NCI-H446 (cell line): ENCODE results near the gene RNF214.
"Not testable (repeated sequence)": the region's sequence is repeated elsewhere in the genome, so short reads cannot be mapped to it uniquely, and the experiment has no call there.

Source experiments
- DNase-seq, 2 experiments: peaks; one replicate each; lab custom pipeline; 2025; lab: John Stamatoyannopoulos, UW

RNF214 gene

DNA sequence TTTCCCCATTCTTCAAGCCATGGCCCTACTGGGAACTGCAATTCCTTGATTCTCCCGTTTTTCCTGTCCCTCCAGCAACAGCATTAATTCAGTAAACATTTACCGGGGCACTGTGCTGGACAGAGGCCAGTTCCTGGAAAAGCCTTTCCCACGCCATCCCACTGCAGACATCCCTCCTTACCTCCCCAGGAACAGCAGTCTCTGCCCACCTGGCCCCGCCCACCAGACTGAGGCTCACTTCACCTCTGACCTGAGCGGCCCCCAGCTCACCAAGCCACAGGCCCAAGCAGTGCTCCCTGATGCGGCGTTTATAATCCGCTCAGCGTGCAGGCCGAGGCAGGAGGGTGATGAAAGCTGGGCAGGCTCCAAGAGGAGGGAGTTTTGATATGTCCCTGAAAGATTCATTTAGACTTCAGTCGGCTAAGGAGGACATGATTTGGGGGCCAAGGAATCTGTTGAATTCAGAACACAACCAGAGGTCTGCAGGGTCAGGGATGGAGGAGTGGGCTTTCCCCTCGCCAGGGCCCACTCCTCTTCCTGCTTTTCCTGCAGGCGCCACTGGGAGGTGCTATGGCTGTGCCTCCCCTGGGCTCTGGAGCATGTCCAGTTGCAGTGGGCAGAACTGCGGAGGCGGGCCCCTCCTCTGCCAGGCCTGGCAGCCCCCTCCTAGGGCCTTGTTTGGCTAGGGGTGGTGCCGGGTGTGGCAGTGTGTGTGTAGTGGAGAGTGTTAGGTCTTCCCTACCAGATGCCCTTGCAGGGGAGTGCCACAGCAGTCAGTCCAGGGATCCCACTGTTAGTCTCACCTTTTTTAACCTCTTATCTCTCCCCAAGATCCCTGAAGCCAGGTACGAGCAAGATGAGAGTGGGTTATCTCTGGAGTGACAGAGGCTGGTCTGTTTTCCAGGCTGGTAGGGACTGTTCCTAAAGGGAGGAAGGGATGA is 34.7 kb upstream of the RNF214 start:
- DNase-seq, result no peak

DNA sequence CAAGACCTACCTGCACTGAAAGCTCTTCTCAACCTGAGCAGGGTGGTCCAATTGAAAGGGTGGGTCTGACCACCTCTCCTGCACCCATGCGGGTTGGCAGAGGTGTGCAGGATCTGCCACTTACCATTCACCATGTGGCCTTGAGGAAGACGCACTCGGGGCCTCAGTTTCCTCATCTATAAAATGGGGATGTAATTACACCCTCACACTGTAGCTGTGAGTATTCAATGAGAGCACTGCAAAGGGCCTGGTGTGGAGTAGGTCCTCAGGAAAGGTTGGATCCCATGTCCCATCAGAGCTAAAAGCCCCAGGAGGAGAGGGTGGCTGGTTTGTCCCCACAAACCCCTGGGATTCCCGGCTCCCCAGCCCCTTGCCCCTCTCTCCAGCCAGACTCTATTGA is 33.9 kb upstream of the RNF214 start:
- no peak for DNase-seq

DNA sequence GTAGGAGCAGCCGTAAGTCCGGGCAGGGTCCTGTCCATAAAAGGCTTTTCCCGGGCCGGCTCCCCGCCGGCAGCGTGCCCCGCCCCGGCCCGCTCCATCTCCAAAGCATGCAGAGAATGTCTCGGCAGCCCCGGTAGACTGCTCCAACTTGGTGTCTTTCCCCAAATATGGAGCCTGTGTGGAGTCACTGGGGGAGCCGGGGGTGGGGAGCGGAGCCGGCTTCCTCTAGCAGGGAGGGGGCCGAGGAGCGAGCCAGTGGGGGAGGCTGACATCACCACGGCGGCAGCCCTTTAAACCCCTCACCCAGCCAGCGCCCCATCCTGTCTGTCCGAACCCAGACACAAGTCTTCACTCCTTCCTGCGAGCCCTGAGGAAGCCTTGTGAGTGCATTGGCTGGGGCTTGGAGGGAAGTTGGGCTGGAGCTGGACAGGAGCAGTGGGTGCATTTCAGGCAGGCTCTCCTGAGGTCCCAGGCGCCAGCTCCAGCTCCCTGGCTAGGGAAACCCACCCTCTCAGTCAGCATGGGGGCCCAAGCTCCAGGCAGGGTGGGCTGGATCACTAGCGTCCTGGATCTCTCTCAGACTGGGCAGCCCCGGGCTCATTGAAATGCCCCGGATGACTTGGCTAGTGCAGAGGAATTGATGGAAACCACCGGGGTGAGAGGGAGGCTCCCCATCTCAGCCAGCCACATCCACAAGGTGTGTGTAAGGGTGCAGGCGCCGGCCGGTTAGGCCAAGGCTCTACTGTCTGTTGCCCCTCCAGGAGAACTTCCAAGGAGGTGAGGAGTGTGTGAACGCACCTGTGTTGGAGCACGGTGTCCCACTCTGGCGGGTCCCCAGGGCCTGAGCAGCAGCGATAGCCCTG is 33.2 kb upstream of the RNF214 start, which contains the start of gene TAGLN:
TSS of gene TAGLN (plus strand) at position 318 of the 863 bp plus-strand sequence. CDS start 3,644 bp downstream, outside the sequence.
- DNase-seq, result no peak

DNA sequence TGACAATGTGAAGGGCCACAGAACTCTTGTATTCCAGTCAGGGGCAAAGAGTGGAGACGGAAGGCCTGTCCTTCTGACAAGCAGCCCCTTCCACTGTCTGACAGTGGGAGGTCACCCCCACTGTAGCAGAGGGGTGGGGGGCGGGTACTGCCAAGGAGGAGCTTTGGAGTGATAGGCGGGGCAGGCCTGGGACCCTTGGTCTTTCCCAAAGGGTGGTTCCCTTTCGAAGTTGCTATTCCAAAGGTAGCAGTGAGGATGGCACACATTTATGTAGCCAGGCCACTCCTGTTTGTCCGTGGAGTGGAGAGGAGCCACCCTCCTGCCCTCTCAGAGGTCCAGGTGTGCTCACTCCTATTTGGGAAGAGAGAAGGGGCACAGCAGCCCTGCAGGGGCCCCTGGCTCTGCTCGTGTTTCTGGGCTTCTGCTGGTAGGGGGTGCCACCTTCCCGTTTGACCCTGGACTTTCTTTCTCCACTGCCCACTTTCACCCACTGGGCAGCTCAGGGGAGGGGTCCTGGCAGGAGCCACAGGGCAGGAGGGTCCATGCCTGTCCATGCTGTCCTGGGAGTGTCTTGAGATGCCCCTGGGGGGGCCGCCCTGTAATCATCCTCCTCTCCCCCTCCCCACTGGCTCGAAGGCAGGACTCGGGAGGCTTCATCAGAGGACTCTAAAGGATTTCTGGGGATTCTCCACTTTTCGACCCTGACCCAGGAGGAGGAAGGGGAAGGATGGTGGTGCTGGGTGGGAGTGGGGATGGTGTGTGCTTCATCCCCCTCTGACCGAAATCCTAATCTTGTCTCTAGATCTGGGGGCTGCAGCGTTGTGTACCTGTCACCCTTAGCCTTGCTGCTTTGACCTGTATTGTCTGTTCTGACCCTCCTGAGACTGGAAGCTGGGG is 32.3 kb upstream of the RNF214 start:
- DNase-seq, result no peak

DNA sequence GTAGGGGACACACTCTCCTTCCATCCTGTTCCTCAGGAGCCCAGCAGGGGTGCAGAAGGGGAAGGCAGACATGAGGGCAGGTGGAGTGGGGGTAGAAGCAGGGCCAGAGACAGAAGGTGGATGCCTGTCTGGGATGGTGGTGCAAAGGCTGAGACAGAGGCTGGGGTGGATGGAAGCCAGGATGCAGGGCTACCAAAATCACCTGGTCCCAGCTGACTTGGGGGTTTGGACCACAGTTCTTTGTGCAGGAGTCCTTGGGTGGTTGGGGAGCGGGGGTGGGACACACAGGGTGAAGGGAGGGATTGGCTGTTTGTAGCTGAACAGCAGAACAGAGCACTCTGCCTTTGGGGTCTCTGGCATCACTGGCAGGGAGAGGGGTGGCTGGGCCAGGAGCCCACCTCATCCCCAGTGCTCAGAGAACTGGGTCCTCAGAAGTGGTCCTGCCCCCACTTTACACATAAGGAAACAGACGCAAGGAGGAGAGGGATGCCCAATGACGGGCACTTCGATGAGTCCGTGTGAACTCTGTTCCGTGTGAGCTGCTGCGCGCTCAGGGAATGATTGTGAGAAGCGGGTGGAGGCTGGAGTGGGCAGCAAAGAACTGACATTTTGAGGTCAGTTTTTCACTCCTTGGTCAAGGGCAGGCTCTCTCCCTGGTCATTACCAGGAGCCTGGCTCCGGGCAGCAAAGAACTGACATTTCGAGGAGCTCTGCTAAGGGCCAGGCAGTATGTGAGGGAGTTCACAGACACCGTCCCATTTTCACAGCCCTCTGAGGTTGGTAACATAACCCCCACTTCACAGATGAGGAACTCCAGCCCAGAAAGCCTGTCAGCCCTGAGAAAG is 31.4 kb upstream of the RNF214 start:
- no peak for DNase-seq

DNA sequence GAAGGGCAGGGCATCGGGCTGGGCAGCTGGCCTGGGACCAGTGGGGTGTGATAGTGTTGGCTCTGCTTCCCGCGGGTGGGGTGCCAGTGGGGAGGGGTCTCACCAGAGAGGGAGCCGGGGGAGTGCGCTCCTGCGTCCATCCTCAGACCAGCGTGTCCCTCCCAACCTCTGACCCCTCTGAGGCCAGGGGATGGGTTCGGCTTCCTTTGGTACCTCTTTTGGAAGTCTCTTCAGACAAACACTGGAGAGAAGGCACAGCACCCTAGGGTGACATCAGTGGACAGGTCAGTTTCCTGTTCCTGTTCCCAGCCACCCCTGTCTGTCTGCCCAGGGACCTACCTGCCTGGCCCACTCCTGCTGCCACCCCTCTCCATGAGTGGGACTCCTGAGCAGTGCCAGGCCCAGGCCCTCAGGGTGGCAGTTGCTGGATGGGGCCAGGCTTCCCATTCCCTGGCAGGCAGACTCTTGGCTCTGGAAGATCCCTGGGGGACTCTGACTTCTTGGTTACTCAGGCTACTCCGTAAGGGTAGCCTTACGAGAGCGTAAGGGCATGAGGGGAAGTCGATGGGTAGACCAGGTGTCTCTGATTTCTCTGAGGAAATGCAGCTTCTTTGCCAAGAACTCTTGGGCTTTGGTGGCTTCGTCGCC is 30.7 kb upstream of the RNF214 start:
- peak in 1 of 2 experiments; percentile 30 for DNase-seq

DNA sequence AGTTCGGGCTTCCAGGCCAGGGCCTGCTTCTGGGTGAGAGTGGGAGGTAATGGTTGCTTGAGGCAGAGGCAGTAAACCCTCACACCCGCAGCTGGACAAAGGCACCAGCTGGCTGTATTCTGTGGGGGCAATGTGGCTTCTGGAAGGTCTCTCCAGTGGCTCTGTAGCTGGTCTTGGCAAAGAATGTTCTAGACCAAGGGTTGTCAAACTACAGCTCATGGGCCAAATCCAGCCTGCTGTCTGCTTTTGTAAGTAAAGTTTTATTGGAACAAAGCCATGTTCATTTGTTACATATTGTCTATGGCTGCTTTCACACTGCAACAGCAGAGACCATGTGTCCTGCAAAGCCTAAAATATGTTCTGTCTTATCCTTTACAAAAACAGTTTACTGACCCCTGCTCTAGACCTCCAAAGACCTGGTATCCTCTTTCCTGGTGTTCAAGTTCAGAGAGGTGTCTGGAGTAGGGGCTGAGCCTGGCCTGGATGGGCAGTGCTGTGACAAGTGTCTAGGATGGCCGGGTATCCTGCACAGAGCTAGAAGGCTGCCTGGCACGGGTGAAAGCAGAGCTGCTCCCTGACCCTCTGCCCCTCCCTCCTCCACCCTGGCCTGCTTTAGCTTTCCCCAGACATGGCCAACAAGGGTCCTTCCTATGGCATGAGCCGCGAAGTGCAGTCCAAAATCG is 29.9 kb upstream of the RNF214 start:
- DNase-seq, result peak in 1 of 2 experiments; percentile 29

DNA sequence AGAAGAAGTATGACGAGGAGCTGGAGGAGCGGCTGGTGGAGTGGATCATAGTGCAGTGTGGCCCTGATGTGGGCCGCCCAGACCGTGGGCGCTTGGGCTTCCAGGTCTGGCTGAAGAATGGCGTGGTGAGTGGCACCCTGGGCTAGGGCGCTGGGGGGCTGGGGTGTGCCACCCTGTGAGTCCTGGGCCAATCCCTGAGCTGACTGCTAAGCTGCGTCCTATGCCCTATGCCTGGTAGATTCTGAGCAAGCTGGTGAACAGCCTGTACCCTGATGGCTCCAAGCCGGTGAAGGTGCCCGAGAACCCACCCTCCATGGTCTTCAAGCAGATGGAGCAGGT is 29.4 kb upstream of the RNF214 start:
- DNase-seq, result no peak

DNA sequence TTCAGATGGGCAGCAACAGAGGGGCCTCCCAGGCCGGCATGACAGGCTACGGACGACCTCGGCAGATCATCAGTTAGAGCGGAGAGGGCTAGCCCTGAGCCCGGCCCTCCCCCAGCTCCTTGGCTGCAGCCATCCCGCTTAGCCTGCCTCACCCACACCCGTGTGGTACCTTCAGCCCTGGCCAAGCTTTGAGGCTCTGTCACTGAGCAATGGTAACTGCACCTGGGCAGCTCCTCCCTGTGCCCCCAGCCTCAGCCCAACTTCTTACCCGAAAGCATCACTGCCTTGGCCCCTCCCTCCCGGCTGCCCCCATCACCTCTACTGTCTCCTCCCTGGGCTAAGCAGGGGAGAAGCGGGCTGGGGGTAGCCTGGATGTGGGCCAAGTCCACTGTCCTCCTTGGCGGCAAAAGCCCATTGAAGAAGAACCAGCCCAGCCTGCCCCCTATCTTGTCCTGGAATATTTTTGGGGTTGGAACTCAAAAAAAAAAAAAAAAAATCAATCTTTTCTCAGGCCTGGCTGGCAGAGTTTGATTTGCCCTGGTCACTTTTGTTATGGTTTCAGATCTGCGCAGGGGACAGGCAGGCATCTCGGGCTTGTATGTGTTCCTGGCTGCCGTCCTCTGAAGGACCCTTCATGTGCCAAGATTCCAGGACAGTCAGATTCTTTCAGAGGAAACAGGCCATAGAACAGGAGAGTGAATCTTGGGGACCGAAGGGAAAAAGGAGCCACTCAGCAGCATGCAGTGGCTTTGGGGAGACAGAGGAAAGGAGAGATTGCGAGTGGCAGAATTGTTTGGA is 28.0 kb upstream of the RNF214 start:
- DNase-seq, result no peak

DNA sequence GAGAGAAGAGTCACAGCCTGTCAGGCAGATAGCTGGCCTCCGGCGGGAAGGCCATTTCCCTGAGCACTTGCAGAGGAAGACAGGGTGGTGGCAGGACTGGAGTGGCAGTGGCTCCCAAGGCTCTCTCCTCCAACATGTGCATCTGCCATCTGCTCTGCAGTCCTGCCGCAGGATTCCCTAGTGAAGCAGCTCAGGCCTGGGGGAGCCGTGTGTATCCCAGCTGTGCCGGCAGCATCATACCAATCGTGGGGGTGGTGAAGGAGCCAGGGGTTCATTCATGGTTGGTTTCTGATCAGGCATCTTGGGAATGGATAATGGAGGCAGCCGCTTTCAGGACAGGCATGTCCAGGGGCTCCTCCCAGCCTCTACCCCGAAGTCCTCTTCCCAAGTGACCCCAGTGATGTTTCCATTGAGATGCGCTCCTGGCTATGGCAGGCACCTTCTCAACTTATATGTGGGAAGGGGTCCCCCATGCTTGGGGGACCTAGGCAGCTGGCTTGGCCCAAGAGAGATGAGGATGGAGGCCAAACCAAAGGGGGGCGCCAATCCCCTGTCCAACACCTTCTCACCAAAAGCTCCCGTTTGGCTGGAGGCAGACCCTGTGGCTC is 27.2 kb upstream of the RNF214 start:
- no peak for DNase-seq

DNA sequence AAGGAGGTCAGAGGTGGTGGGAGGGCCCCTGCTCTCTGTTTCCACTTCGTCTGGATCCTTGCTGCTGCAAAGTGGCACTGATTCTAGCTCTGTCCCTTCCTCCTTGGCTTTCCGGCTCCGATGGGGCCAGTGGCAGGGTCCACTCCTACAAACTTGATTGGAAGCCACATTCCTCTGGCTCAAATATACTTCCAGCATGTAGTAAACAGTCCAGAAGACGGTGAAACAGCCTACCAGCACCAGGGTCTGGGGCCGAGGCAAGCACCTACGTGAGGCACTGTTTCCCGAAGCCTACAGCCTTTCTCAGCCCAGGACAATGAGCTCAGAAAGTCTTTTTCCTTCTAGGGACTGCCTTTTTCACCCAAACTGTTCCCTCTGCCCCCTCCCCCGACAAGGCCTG is 26.4 kb upstream of the RNF214 start:
- not testable (repeated sequence) for DNase-seq

DNA sequence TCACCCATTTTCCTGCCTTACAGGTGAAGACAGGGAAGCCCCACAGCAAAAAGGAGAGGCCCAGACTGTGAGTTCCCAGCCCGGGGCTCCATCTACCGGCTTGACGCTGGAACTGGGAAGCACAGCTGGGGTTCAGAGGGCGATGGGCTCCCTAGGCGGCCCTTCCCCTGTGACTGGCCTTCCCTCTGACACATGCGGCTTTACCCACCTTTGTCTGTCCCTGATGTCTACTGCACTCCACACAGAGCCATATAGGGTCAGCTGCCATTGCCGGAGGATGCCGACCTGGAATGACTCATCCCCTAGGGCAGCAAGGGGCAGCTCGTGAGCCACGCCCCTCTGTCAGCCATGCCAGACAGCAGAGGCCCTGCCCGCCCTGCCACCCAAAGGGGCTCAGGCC is 25.6 kb upstream of the RNF214 start:
- DNase-seq, result not testable (repeated sequence)

DNA sequence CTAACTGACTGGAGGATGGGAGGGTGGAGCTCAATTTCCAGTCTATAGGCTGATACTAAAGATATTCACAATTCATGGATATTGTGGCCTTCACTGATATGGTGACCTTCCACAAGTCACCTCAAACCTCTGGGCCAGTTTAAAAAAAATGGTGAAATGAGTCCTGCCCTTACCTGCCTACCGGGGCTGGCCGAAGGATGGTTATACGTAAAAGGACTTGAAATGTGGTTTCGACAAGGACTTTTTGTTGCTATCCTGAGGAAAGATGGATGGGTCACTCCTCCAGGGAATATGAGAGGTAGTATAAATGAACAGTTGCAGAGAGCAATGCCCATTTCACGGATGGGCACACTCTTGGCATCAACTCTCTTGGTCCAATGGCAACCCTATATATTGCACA is 25.0 kb upstream of the RNF214 start:
- not testable (repeated sequence) for DNase-seq

DNA sequence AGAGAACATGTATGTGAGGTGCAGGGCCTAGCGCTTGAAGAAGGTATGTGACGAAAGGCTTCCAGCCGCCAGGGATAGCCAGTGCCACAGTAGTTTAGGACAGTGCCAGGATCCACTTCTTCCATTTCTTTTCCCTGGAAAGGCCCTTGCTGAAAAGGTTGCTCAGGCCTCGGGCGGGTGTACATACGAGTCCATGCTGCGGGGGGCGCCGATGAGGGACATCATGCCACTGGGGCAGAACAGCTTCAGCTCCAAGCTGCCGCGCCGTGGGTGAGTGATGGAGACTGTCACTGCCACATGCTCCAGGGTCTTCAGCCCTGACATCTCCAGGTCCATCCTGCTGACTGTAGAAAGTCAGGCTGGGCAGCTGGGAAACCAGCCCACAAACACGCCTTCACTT is 23.8 kb upstream of the RNF214 start:
- DNase-seq, result not testable (repeated sequence)

DNA sequence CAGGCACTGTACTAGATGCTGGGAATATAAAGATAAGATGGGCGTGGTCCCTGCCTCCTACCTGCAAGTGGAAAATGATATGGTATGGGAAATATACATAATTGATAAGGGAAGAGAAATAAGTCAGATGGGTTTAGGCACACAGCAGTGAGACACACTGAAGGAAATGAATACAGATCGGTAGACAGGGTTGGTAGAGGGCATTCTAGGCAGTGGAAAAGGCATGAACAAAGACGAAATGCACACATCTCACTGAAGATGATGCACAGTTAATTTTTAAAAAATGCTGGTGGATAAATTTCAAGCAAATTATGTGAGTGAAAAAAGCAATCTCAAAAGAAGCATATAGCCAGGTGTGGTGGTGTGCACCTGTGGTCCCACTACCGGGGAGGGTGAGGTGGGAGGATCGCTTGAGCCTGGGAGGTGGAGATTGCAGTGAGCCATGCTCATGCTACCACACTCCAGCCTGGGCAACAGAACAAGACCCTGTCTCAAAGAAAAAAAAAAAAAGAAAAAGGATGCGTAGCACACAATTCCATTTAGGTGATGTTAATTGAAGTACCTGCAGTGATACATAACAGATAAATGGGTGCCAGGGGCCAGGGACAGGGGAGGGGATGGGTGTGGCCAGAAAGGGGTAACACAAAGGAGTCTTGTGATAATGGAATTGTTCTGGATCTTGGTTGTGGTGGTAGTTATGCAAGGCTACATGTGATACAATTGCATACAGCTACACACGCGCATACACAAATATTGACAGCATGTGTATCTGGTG is 22.9 kb upstream of the RNF214 start:
- DNase-seq, result not testable (repeated sequence)

DNA sequence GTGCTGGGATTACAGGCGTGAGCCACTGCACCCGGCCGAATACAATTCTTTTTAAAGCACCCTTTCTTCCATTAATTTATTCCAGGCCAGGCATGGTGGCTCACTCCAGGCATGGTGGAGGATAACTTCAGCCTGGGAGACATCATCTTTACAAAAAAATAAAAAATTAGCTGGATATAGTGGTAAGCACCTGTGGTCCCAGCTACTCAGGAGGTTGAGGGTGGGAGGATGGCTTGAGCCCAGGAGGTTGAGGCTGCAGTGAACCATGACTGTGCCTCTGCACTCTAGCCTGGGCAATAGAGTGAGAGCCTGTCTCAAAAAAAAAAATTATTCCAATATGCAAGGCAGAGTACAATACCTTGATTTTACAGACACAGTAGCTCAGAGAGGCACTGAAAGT is 21.9 kb upstream of the RNF214 start:
- DNase-seq, result no peak

DNA sequence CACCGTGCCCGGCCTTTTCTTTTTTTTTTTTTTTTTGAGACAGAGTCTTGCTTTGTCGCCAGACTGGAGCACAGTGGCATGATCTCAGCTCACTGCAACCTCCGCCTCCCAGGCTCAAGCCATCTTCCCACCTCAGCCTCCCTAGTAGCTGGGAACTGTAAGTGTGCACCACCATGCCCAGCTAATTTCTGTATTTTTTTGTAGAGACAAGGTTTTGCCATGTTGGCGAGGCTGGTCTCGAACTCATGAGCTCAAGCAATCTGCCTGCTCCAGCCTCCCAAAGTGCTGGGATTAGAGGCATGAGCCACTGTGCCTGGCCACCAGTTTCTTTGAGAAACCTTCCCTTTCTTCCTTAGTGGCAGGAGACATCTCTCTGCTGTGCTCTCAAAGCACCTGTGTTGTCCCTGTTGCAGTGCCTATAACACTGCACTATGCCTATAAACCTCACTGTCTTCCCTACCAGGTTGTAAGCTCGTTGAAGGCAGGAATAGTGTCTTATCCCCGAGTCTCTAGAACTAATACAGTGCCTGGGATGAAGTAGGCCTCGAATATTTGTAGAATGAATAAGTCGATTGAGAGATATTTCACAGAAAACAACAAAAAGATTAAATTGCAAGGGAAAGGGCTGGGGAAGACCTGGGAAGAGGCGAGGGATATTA is 19.6 kb upstream of the RNF214 start:
- no peak for DNase-seq
